D721Med (cell line): ENCODE results near the gene AK5.

Source experiments
- DNase-seq: peaks from one replicate; pipeline ENCODE4 v3.0.0; 2011; ENCODE audit warnings: low spot score; ENCODE audit not compliant: insufficient read length
- FAIRE-seq: peaks from 2 replicates; lab custom pipeline; 2011; peaks lifted over from hg19 to GRCh38; lab: Jason Lieb, UNC
- TF ChIP-seq, protein P1 (sequence below): IDR thresholded peaks from 2 replicates; pipeline ENCODE4 v1.5.1; 2012; ENCODE audit warnings: mild to moderate bottlenecking, control low read depth; ENCODE audit not compliant: insufficient read depth; ENCODE audit errors: missing control alignments

AK5 gene

DNA sequence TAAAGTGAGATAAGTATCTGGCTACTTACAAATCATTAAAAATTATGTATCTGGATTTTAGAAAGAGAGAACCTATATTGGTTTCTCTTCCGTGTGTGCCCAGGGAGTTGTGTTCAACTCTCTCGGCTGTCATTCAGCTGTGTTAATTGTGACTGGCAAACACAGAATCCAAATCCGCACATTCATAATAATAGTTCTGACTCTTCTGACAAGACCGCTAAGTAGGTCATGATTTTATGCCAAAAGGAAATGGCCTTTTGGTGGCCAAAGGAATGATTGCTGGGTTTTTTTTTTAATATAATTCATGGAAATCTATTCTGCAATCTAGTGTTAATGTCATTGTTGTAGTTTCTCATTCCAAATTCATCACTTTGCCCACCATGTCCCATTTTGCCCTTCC is 110.7 kb downstream of the AK5 start:
- FAIRE-seq (no peak), DNase-seq (no peak)
- TF ChIP-seq, protein P1, sequence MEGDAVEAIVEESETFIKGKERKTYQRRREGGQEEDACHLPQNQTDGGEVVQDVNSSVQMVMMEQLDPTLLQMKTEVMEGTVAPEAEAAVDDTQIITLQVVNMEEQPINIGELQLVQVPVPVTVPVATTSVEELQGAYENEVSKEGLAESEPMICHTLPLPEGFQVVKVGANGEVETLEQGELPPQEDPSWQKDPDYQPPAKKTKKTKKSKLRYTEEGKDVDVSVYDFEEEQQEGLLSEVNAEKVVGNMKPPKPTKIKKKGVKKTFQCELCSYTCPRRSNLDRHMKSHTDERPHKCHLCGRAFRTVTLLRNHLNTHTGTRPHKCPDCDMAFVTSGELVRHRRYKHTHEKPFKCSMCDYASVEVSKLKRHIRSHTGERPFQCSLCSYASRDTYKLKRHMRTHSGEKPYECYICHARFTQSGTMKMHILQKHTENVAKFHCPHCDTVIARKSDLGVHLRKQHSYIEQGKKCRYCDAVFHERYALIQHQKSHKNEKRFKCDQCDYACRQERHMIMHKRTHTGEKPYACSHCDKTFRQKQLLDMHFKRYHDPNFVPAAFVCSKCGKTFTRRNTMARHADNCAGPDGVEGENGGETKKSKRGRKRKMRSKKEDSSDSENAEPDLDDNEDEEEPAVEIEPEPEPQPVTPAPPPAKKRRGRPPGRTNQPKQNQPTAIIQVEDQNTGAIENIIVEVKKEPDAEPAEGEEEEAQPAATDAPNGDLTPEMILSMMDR, result no peak

DNA sequence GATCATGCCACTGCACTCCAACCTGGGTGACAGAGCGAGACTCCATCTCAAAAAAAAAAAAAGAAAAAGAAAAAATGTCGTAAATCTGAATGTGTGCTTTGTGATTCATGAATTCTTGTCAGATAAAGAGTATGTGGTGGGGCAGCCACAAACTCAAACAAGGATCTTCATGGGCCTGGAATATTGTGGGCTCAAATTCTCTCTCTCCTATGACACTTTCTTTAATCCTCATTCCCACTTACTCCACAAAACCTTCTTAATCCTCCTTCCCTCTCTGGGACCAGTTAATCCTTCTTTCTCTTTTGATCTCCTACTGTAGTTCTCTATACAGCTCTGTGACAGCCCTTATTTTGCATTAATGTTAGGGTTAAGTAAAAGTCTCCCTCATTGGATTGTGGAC is 112.3 kb downstream of the AK5 start:
- DNase-seq (peak; percentile 21), FAIRE-seq (peak; percentile 82)
- TF ChIP-seq, protein P1, result no peak

DNA sequence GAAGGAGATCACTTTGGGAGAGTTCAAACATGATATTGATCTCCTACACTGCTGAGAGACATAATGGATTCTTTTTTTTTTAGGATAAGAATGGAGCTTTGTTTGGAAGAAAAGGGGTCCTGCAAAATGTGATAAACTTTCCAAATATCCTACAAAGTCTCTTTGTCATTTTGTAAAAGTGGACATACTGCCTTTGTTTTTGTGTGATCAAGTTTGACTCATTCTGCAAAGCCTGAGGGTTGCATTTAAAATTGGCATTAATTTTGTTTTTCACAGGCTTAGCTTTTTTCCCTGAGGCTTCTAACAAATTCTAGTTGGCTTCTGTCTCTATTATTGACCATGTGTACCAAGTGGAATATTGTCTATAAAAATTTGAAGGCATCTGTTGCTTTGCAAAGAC is 113.2 kb downstream of the AK5 start:
- no peak for DNase-seq
- no peak for FAIRE-seq

DNA sequence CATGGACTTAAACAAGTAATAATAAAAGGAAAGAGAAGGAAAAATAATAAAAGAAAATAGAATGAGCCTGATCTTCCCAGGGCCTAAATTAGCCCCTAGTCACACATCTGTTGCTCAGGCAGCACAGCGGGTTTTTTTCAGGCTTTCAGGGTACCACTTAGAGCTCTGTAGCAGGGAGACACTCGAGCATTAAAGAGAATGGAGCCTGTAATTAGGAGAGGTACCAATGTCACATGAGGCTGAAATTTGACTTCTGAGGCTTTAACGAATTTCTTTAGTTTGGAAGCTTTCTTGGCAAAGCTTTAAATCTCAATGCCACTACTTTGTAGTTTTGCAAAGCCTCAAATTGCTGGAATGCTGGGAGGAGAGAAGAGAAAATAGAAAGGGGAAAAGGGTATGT is 116.3 kb downstream of the AK5 start:
- TF ChIP-seq, protein P1, result no peak
- FAIRE-seq, result no peak
- DNase-seq, result no peak

More for the DNA sequence above, 113.2 kb downstream of the AK5 start:
- TF ChIP-seq, protein P1, result no peak

DNA sequence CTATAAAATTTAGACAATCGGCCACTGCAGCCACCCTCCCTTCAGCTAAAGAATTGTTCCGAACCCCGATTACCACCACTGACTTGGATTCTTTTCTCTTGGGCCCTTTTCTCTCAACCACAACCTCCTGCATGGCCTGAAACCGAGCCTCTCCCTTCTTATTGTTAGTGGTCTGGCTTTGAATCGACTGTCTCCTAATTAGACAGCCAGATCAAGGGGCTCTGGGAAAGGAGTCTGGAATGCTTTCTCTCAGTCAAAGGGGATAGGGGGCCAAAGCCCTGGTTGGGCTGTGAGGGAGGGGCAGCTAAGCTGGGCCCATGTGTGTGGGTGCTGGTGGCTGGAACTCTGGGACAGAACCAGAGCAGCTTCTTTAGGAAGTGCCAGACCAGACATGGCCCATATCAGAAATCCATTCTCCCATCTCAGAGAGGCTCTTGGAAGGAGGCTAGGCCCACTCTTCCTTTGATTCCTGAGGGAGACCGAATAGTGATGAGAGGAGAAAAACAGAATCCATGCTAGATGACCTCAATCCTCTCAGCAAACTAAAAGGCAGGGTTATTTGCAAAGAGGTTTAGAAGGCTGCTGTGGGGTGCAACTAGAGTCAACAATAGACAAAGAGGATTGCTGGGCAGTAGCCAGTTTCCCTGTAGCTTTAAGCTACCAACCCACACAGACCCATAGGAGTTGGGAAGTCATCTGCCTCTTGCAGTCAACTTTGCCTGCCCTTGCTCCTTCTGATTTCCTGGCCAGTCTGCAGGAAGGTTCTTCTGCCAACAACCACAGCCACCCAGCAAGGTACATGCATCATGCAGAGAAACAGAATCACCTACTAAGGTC is 117.6 kb downstream of the AK5 start:
- no peak for FAIRE-seq
- no peak for DNase-seq
- TF ChIP-seq, protein P1, result no peak

DNA sequence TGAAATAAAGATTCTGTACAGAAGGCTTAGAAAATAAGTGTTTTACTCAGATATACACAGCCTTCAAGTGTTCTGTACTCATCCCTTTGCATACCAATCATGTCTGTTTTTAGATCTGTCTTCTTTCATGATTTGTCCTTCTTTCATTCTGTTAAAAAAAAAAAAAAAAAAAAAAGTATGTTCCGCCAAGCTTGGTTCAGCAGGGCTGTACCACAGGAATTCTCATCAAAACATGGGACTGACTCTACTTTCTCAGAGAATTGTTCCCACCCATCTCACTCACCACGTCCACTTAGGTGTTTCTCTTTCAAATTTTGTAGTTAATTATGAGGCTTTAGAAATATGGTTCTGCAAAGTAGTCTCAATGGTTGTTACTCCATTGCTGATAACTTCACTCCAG is 119.0 kb downstream of the AK5 start:
- no peak for FAIRE-seq
- DNase-seq, result no peak
- TF ChIP-seq, protein P1, result no peak

DNA sequence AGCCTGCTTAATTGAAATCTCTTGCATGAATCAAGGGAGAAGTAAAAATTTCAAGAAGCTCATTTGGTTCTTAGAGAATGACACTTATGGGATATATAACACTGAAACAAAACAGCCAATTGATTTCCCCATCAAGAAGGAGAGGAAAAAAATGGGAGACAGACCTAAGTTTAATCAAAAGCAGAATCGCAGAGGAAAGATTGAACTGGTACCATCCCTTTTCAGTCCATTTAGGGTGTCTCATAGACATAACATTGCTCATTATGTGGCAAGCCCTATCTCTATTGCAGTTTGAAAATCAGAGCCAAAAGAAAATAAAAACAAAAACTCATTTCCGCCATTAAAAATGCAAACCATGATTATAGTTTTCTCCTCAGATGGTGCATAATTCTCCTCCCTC is 119.6 kb downstream of the AK5 start:
- no peak for DNase-seq
- TF ChIP-seq, protein P1, result no peak
- no peak for FAIRE-seq
